D721Med (cell line): ENCODE results near the gene PRPF6.

Source experiments
- DNase-seq: peaks from one replicate; pipeline ENCODE4 v3.0.0; 2011; ENCODE audit warnings: low spot score; ENCODE audit not compliant: insufficient read length
- FAIRE-seq: peaks from 2 replicates; lab custom pipeline; 2011; peaks lifted over from hg19 to GRCh38; lab: Jason Lieb, UNC
- CTCF ChIP-seq: IDR thresholded peaks from 2 replicates; pipeline ENCODE4 v1.5.1; 2012; ENCODE audit warnings: mild to moderate bottlenecking, control low read depth; ENCODE audit not compliant: insufficient read depth; ENCODE audit errors: missing control alignments

PRPF6 gene

DNA sequence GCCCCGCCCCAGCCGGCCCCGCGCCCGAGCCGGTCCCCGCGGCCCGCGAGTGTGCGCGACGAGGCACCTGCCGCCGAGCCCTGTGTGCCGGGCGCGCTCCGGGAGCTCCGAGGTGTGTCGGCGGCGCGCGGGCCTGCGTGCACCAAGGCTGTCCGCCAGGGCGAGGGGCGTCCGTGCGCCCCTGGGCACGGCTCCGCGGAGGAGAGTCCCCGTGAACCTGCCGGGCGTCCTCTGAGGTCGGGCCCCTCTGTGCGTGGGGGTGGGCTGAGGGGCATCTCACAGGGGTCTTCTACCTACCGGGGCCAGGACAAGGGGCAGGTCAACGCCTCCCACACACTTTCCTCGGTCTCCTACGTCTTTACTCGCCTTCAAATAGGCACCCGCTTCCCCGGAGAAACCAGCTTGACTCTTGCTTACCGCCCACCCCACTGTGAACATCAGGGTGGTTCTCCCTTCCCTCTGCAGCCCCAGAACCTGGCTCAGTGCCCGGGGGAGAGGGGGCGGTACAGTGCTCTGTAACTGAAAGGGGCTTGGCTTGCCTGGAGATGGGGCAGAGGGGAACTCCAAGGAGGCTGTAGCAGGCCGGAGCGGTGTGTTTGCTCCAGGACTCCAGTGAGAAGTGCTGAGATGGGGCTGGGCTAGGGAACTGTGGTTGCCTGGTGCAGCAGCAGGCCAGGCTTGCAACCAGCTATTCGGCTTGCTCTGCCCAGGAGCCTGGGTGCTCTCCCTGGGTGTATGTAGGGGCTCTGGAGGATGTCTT is 1.2 kb upstream of the PRPF6 start, which contains the start of gene SAMD10:
Gene SAMD10 (minus strand): TSS at position 86 of the 760 bp plus-strand sequence. CDS start 175 bp downstream, outside the sequence.
- FAIRE-seq (no peak), DNase-seq (no peak)
- no peak for TF ChIP-seq CTCF

- DNase-seq (no peak), FAIRE-seq (no peak)
These were observed 571 bp upstream of the PRPF6 start for GRCh38 chr20:63980317-63980805.

GRCh38 chr20:63982937-63983336 is 2.0 kb downstream of the PRPF6 start:
- FAIRE-seq: no peak

More at GRCh38 chr20:63980317-63980805, 571 bp upstream of the PRPF6 start:
- no peak for TF ChIP-seq CTCF

GRCh38 chr20:64000906-64001305 is 20.0 kb downstream of the PRPF6 start:
- no peak for TF ChIP-seq CTCF
- DNase-seq: no peak
- FAIRE-seq: no peak

More at GRCh38 chr20:63982937-63983336, 2.0 kb downstream of the PRPF6 start:
- no peak for TF ChIP-seq CTCF
- DNase-seq: no peak

DNA sequence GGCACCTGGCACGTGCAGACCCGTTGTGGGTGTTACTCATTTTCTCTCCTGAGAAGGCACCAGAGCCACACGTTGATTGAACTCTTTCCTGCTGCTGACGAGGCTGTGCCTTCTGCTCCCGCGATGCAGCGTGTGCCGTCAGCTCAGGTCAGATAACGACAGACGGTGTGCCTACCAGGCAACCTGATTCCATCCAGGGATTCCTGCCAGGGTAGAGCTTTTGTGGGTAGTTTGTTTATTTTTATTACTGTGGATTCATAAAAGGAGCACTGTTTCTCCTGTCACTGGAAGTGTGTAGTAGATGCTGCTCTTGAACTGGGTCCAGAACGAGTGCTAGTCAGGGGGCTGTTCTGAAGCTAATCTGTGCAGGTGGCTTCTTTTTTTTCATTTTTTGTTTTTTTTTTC is 20.7 kb downstream of the PRPF6 start:
- no peak for DNase-seq
- TF ChIP-seq CTCF: no peak
- FAIRE-seq: no peak

GRCh38 chr20:64003960-64004725 is 23.2 kb downstream of the PRPF6 start:
- no peak for DNase-seq
- no peak for FAIRE-seq
- TF ChIP-seq CTCF: no peak
